ENCODE data around the gene MICALL2.

GRCh38 chr7:1421020-1421790 is 38.1 kb downstream of the MICALL2 start:
- TF ChIP-seq POLR2A (IDR thresholded peaks at IDR 0.05), result no peak
- TF ChIP-seq, protein P1, sequence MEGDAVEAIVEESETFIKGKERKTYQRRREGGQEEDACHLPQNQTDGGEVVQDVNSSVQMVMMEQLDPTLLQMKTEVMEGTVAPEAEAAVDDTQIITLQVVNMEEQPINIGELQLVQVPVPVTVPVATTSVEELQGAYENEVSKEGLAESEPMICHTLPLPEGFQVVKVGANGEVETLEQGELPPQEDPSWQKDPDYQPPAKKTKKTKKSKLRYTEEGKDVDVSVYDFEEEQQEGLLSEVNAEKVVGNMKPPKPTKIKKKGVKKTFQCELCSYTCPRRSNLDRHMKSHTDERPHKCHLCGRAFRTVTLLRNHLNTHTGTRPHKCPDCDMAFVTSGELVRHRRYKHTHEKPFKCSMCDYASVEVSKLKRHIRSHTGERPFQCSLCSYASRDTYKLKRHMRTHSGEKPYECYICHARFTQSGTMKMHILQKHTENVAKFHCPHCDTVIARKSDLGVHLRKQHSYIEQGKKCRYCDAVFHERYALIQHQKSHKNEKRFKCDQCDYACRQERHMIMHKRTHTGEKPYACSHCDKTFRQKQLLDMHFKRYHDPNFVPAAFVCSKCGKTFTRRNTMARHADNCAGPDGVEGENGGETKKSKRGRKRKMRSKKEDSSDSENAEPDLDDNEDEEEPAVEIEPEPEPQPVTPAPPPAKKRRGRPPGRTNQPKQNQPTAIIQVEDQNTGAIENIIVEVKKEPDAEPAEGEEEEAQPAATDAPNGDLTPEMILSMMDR (IDR thresholded peaks at IDR 0.05), result no peak

All from Peyer's patch (tissue), 4 donors.